Endodermal cell (in vitro differentiated cells): ENCODE measurements around the gene PIP4P1. TPM values are rescaled to one million over a fixed set of nuclear protein-coding genes. Genes with fewer than 3 reads are reported as not detected.

Experiments
- DNase-seq: peaks from one replicate; pipeline ENCODE4 v3.0.0-alpha.2; 2017
- H3K27ac ChIP-seq: 2 replicates; pipeline ENCODE4 v1.5.1; 2013; ENCODE audit warnings: mild to moderate bottlenecking, low read depth, low read length, moderate library complexity
- H3K27me3 ChIP-seq: 2 replicates; pipeline ENCODE4 v1.6.1; 2013; ENCODE audit warnings: mild to moderate bottlenecking, low read length, moderate library complexity; ENCODE audit not compliant: insufficient read depth, control insufficient read depth, poor library complexity, severe bottlenecking
- H3K36me3 ChIP-seq: 2 replicates; pipeline ENCODE4 v1.7.0; 2013; ENCODE audit warnings: mild to moderate bottlenecking, low read length, moderate library complexity; ENCODE audit not compliant: control insufficient read depth, insufficient read depth
- H3K4me1 ChIP-seq: one replicate; pipeline ENCODE4 v1.7.0; 2013; ENCODE audit warnings: low read length; ENCODE audit not compliant: control insufficient read depth, insufficient read depth
- H3K4me3 ChIP-seq: 2 replicates; pipeline ENCODE4 v1.5.1; 2013; ENCODE audit warnings: mild to moderate bottlenecking, low read length, moderate library complexity
- H3K9ac ChIP-seq: 2 replicates; pipeline ENCODE4 v1.6.1; 2013; ENCODE audit warnings: mild to moderate bottlenecking, low read length, moderate library complexity; ENCODE audit not compliant: poor library complexity, severe bottlenecking; ENCODE audit errors: extremely low read depth
- H3K9me3 ChIP-seq: 2 replicates; pipeline ENCODE4 v1.6.1; 2013; ENCODE audit warnings: mild to moderate bottlenecking, low read length, moderate library complexity; ENCODE audit not compliant: control insufficient read depth
- H3K27ac Mint-ChIP-seq: 2 replicates; pipeline ENCODE4 v1.8.0; 2020; ENCODE audit warnings: mixed read lengths
- H3K27me3 Mint-ChIP-seq: 2 replicates; pipeline ENCODE4 v1.8.0; 2021; ENCODE audit warnings: mild to moderate bottlenecking, mixed read lengths; ENCODE audit not compliant: insufficient read depth
- H3K36me3 Mint-ChIP-seq: 2 replicates; pipeline ENCODE4 v1.8.0; 2020; ENCODE audit warnings: low read depth, mixed read lengths
- H3K4me1 Mint-ChIP-seq: 2 replicates; pipeline ENCODE4 v1.8.0; 2020; ENCODE audit warnings: mixed read lengths
- H3K4me3 Mint-ChIP-seq: 2 replicates; pipeline ENCODE4 v1.8.0; 2020; ENCODE audit warnings: mild to moderate bottlenecking, moderate library complexity, mixed read lengths
- H3K9me3 Mint-ChIP-seq: 2 replicates; pipeline ENCODE4 v1.8.0; 2020; ENCODE audit warnings: mild to moderate bottlenecking, mixed read lengths
- CTCF ChIP-seq: fragments of 200-600 bp; sonication (generic); conservative IDR thresholded peaks from 2 replicates; pipeline ENCODE4 v1.5.0; 2021; ENCODE audit warnings: antibody characterized with exemption, mild to moderate bottlenecking
- WGBS, 2 experiments: methylation state at CpG; one replicate each; pipeline versions ENCODE4 v1.1.5 to v1.1.7; 2013; ENCODE audit warnings: missing lambda C conversion rate in 2 of 2, mixed read lengths in 1 of 2; ENCODE audit not compliant: insufficient coverage in 1 of 2, insufficient read length in 1 of 2; 5-methylcytosine and 5-hydroxymethylcytosine counted together
- total RNA-seq, 2 donors: library from RNA; stranded (reverse); fragmentation: NEBNext Ultra II Directional in 1 of 2; extraction: Animal tissue kit (Norgen Biotek cat#: 25700) in 1 of 2; gene quantifications; 2 replicates in 1 of 2; 3 replicates in 1 of 2; pipeline ENCODE4 v1.2.1, GENCODE V29; 2021

PIP4P1 gene
- total RNA-seq, 2 donors from 2014 or later: 32.1 to 38.1 TPM

DNA sequence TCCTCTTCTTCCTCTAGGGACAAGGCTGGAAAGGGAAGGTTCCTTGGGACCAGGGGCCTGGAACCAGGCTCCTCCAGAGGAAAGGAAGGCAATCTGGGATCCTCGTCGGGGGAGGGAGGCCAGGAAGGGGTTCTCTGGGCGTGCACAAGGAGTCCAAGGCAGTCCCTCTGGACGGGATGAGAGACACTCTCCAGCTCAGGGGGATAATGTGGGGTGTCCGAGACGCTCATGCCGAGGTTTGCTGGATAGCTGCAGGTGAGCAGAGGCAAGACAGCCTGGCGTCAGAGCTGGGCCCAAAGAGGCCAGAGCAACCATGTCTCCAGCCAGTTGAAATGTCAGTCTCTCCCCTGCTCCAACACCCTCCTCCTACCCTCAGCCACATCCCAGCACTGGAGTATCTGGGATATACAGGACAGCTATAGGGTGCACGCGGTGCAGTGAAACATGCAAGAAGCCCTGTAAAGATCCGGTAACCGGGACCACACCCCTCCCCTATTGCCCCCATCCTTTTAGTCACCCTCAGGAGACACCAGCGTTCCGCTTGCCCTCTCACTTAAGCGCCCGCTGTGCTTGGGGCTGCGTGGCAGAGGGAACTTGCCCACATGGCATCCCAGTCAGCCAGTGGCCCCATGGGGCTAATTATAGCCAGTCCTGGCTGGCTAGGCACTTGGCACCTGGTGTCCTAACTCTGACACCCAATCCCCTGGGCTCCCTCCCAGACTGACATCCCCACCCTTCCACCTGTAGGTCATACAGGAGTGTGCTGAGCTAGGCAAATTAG, 25.5 kb downstream of the PIP4P1 start, which contains the start of gene KLHL33:
TSS of gene KLHL33 (minus strand) at position 585 of the 781 bp plus-strand sequence. CDS start at position 230, 355 bp downstream.
- Histone ChIP-seq H3K27ac (no peak within 1 kb of the TSS), H3K27me3 (no peaks in the 10 kb centered on the region), H3K4me1 (no peaks in the 10 kb centered on the region), H3K36me3 (no peaks in the 10 kb centered on the region), H3K4me3 (no peak within 1 kb of the TSS), H3K9me3 (no peaks in the 10 kb centered on the region), H3K9ac (no peak within 1 kb of the TSS)
- no peak for TF ChIP-seq CTCF
- H3K27ac Mint-ChIP-seq: no peak within 1 kb of the TSS
- peaks cover 12% of the 10 kb centered on the region for H3K27me3 Mint-ChIP-seq
- H3K9me3 Mint-ChIP-seq: no peaks in the 10 kb centered on the region
- DNase-seq: no peak
- H3K36me3 Mint-ChIP-seq: no peaks in the 10 kb centered on the region
- H3K4me1 Mint-ChIP-seq: peaks cover 6% of the 10 kb centered on the region
- WGBS, 2 experiments: 90 to 94% methylated on average over 6 to 17 of the region's 17 CpGs
- peak within 1 kb of the TSS; percentile 37 for H3K4me3 Mint-ChIP-seq

- H3K27ac ChIP-seq: no peak overlapping the region
- WGBS, 2 experiments: 92% methylated on average over 20 to 44 of the region's 44 CpGs
- no peak overlapping the region for H3K4me3 ChIP-seq
- Mint-ChIP-seq H3K9me3 (no peaks in the 10 kb centered on the region), H3K27ac (no peak overlapping the region), H3K36me3 (no peaks in the 10 kb centered on the region), H3K4me1 (peaks cover 6% of the 10 kb centered on the region), H3K4me3 (peak overlapping the region; percentile 37), H3K27me3 (peaks cover 12% of the 10 kb centered on the region)
- H3K4me1 ChIP-seq: no peaks in the 10 kb centered on the region
- no peaks in the 10 kb centered on the region for H3K36me3 ChIP-seq
- no peaks in the 10 kb centered on the region for H3K27me3 ChIP-seq
- no peak for DNase-seq
- no peak for TF ChIP-seq CTCF
- H3K9ac ChIP-seq: no peak overlapping the region
- H3K9me3 ChIP-seq: no peaks in the 10 kb centered on the region
Observed at GRCh38 chr14:20434701-20435581, 26.3 kb downstream of the PIP4P1 start.

DNA sequence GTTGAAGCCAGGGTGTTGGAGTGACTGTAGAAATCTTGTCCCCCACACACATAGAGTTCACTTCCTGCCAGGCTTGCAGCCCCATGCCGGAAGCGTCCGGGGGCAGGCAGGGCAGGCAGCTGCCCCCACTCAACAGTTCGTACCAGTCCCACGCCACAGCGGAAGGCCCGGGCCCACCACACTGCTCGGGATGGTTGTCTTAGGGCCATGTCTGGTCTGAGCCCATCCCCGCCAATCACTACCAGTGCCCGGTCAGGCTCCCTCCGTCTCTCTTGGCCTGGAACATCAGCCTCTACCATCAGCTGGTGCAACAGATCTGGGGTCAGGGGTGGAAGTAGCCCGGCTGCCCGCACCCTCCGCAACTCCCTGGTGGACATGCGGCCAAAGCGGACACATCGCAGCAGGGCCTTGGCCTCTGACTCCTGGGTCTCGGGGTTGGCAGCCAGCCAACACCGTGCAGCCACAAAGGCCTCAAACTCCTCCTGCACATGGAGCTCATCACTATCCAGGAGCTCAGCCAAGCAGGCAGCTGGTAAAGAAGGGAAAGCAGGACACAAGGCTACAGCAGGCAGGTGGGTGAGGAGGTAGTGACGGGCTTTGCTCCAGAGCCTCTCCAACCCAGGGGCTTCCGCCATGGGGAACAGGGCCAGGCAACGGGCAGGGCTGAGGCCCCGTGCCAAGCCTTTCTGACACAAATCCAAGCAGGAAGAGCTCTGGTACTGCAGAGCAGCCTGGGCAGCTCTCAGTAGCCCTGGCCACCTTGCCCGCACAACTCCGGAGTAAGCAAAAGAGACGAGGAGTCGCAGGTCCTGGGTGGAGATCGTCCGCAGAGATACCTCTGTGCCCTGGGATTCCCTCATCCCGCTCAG, 31.2 kb downstream of the PIP4P1 start:
- Histone ChIP-seq H3K36me3 (no peaks in the 10 kb centered on the region), H3K4me3 (no peak overlapping the region), H3K27me3 (no peaks in the 10 kb centered on the region), H3K9ac (no peak overlapping the region), H3K4me1 (no peaks in the 10 kb centered on the region), H3K9me3 (no peaks in the 10 kb centered on the region), H3K27ac (no peak overlapping the region)
- no peak overlapping the region for H3K4me3 Mint-ChIP-seq
- WGBS, 2 experiments: 88 to 93% methylated on average over 16 to 30 of the region's 30 CpGs
- H3K4me1 Mint-ChIP-seq: peaks cover 8% of the 10 kb centered on the region
- no peak overlapping the region for H3K27ac Mint-ChIP-seq
- no peak for TF ChIP-seq CTCF
- H3K36me3 Mint-ChIP-seq: no peaks in the 10 kb centered on the region
- H3K27me3 Mint-ChIP-seq: no peaks in the 10 kb centered on the region
- H3K9me3 Mint-ChIP-seq: no peaks in the 10 kb centered on the region
- no peak for DNase-seq
